Tibial artery (tissue), 4 donors: ENCODE data around the gene MTCH1.

Experiments used
- DNase-seq, 2 donors: peaks; one replicate each; pipeline ENCODE4 v3.0.0-alpha.2; 2019
- H3K27ac ChIP-seq, 2 donors: fragments of 200-600 bp; sonication (generic) in 1 of 2; 1 replicate in 1 of 2; 2 replicates in 1 of 2; pipeline ENCODE4 v1.5.1; 2018 to 2019; ENCODE audit warnings: mild to moderate bottlenecking in 1 of 2
- H3K27me3 ChIP-seq, 2 donors: fragments of 200-600 bp; sonication (generic) in 1 of 2; one replicate each; pipeline versions ENCODE4 v1.5.1 to v1.6.0; 2016 to 2019
- H3K36me3 ChIP-seq, 3 donors: fragments of 200-600 bp; sonication (generic) in 2 of 3; one replicate each; pipeline ENCODE4 v1.5.1; 2016 to 2019; ENCODE audit warnings: mild to moderate bottlenecking in 2 of 3
- H3K4me1 ChIP-seq, 4 donors: fragments of 200-600 bp; sonication (generic) in 2 of 4; 1 replicate in 3 of 4; 2 replicates in 1 of 4; pipeline ENCODE4 v1.5.1; 2016 to 2019
- H3K4me3 ChIP-seq, 2 donors: fragments of 200-600 bp; sonication (generic) in 1 of 2; 1 replicate in 1 of 2; 2 replicates in 1 of 2; pipeline ENCODE4 v1.5.1; 2018 to 2019; ENCODE audit warnings: mild to moderate bottlenecking in 2 of 2
- H3K9me3 ChIP-seq, 3 donors: fragments of 200-600 bp; sonication (generic) in 1 of 3; one replicate each; pipeline ENCODE4 v1.5.1; 2016 to 2019
- CTCF ChIP-seq, 2 experiments: fragments of 200-600 bp in 1 of 2; fragments of 450-650 bp in 1 of 2; IDR thresholded peaks; one replicate each; pipeline ENCODE4 v1.5.1; 2017 to 2019; ENCODE audit warnings: antibody characterized with exemption in 2 of 2, mild to moderate bottlenecking in 1 of 2, moderate library complexity in 1 of 2
- intact Hi-C: fragments of 100-400 bp; cut with DNase I; formaldehyde crosslinking; loops from one replicate; pipeline ENCODE4 v1.15.0; 2023; ENCODE audit warnings: low total_unique reads

MTCH1 gene

DNA sequence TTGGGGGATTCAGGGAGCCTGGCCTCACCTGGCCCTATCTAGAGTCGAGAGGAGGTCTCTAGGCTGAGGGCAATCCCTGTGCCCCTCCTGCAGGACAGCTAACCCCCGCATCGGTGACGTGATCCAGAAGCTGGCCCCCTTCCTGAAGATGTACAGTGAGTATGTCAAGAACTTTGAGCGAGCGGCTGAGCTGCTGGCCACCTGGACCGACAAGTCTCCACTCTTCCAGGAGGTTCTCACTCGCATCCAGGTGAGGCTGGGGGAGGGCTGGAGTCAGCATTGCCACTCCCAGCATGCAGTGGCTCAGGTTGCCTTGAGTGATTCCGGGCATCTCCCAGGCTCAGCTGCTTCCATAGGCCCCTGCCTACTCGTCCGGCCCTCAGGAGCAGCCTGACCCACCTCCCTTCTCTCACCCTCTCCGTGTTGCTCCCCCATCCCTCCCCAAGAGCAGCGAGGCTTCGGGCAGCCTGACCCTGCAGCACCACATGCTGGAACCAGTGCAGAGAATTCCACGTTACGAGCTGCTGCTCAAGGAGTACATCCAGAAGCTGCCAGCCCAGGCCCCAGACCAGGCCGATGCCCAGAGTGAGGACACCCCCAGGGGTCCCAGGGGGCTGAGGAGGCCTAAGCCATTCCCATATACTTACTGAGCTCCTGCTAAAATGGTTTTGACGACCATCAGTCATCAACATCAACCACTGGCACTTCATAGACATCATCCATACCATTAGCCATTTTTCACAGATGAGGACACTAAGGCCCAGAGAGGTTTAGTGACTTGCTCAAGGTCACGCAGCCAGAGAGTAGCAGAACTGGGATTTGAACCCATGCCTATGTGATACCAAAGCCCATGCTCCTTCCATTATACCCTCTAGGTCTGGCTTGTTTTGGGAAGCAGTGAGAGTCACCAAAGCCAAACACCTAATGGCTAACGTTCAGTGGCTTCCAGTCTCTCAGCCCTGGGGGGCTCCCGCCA, 27.8 kb upstream of the MTCH1 start:
- Histone ChIP-seq H3K27ac (no peak overlapping the region), H3K4me1 (peaks cover 0 to 12% (median 4%) of the 10 kb centered on the region in 4 donors), H3K36me3 (no peaks in the 10 kb centered on the region), H3K9me3 (no peaks in the 10 kb centered on the region), H3K4me3 (no peak overlapping the region), H3K27me3 (no peaks in the 10 kb centered on the region)
- no peak for DNase-seq
- intact Hi-C loops: loop anchor here (10.0 kb wide), 1 partner anchor 129 kb away; the partner anchor contains the start of gene C6orf89
- TF ChIP-seq CTCF (IDR thresholded peaks at IDR 0.05): no peak

DNA sequence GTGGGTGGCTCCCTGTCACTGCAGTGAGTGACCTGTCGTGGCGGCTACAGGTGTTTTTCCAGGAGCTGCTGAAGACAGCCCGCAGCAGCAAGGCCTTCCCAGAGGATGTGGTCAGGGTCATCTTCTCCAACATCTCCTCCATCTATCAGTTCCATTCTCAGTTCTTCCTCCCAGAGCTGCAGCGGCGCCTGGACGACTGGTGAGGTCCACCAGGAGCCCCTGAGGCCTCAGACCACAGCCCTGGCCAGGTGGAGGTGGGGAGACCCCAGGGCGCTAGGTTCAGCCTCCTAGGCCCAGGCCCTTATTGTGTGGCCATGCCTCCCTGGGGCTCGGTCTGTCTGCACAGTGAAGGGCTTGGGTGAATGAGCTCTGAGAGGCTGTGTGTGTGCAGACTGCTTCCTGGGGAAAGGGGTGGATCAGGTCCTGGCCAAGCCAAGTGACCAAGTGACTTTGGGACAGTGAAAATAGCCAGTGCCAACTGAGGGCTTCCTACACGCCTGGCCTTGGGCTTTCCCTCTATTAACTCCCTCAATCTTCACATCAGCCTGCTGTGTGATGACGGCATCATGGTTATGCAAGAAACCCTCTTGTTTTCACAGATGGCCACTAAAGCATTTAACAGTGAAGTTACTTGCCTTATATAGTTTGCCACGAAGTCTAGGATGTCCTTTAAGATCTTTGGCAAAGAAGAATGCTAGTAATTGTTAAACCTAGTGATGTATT, 25.8 kb upstream of the MTCH1 start:
- intact Hi-C loops: loop anchor here (10.0 kb wide), 1 partner anchor 127 kb away; the partner anchor contains the start of gene C6orf89
- Histone ChIP-seq H3K27ac (no peak overlapping the region), H3K4me1 (no peaks in the 10 kb centered on the region), H3K9me3 (no peaks in the 10 kb centered on the region), H3K4me3 (no peak overlapping the region), H3K36me3 (no peaks in the 10 kb centered on the region), H3K27me3 (no peaks in the 10 kb centered on the region)
- TF ChIP-seq CTCF (IDR thresholded peaks at IDR 0.05): no peak
- DNase-seq: no peak

- Histone ChIP-seq H3K4me1 (no peaks in the 10 kb centered on the region), H3K4me3 (no peak overlapping the region), H3K36me3 (no peaks in the 10 kb centered on the region), H3K27ac (no peak overlapping the region), H3K27me3 (no peaks in the 10 kb centered on the region), H3K9me3 (no peaks in the 10 kb centered on the region)
- intact Hi-C loops: loop anchor here (10.0 kb wide), 1 partner anchor 126 kb away; the partner anchor contains the start of gene C6orf89
- no peak for TF ChIP-seq CTCF (IDR thresholded peaks at IDR 0.05)
- no peak for DNase-seq
Observed at GRCh38 chr6:37010402-37010892, 24.5 kb upstream of the MTCH1 start.

DNA sequence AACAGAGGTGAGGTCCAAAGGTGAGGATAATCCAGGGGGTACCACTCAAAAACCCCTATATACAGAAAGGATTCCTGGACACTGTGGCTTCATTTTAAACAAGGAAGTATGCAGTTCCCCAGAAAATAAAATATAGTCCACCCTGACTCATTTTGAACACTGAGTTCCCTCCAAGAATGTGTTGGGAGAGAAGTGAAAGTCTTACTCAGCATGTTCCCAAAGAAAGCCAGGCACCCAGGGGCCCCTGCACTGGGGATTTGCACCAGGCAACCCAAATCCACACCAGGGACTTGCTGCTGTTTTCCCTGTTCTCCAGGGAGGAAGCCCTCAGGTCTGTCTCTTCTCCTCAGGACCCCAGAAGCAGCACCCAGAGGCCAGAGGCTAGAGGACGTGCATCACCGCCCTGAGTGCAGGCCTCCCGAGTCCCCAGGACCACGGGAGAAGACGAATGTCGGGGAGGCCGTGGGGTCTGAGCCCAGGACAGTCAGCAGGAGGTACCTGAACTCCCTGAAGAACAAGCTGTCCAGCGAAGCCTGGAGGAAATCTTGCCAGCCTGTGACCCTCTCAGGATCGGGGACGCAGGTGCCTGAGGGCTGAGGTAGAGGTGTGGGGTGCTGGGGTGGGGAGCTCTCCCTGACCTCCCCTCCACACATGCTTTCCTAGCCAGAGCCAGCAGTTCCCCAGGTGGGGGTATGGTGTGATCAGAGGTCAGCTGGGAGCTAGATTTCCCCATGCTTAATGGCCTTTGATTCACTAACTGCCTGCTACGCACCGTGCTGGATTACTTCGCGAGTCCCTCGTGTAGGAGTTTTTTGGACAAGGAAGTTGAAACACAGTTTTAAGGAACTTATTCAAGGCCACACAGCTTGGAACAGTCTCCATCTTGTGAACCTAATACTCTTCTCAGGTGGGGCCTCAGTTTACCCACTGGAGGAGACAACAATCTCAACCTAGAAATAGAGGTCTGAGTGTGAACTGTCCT, 22.8 kb upstream of the MTCH1 start:
- H3K27ac ChIP-seq: no peak overlapping the region
- H3K9me3 ChIP-seq: no peaks in the 10 kb centered on the region
- no peaks in the 10 kb centered on the region for H3K36me3 ChIP-seq
- intact Hi-C loops: no loop called here
- no peak overlapping the region for H3K4me3 ChIP-seq
- no peak for DNase-seq
- no peaks in the 10 kb centered on the region for H3K27me3 ChIP-seq
- no peaks in the 10 kb centered on the region for H3K4me1 ChIP-seq
- TF ChIP-seq CTCF (IDR thresholded peaks at IDR 0.05): no peak
